Measurements from ENCODE around the gene NDUFAF7. TPM values are rescaled to one million over a fixed set of nuclear protein-coding genes. Genes with fewer than 3 reads are reported as not detected.
"Not testable (repeated sequence)": the region's sequence is repeated elsewhere in the genome, so short reads cannot be mapped to it uniquely, and the experiment has no call there.

NDUFAF7 gene
- polyA plus RNA-seq, 6 donors from 2014 or later: 5.9 to 14.9 (median 8.4) TPM

GRCh38 chr2:37201208-37201607 is 30.2 kb upstream of the NDUFAF7 start:
- H3K27me3 Mint-ChIP-seq: no peaks in the 10 kb centered on the region
- peaks cover 0 to 6% (median 4%) of the 10 kb centered on the region in 7 donors for H3K9me3 Mint-ChIP-seq
- DNase-seq: no peak
- no peak overlapping the region for H3K4me3 Mint-ChIP-seq
- ATAC-seq (ENCODE audit: low read depth in 2 of 2): no peak
- peaks cover 28 to 30% of the 10 kb centered on the region in 2 donors for H3K36me3 Mint-ChIP-seq
- peak overlapping the region in 1 of 6 donors; percentile 15 for H3K27ac Mint-ChIP-seq
- H3K4me1 Mint-ChIP-seq: peaks cover 10 to 38% (median 23%) of the 10 kb centered on the region in 3 donors

- peaks cover 7 to 34% (median 22%) of the 10 kb centered on the region in 3 donors for H3K4me1 Mint-ChIP-seq
- H3K27me3 Mint-ChIP-seq: no peaks in the 10 kb centered on the region
- H3K36me3 Mint-ChIP-seq: peaks cover 28 to 35% of the 10 kb centered on the region in 2 donors
- peak overlapping the region in 3 of 6 donors; percentile 9 to 57 (median 36) for H3K27ac Mint-ChIP-seq
- H3K4me3 Mint-ChIP-seq: no peak overlapping the region
- ATAC-seq (ENCODE audit: low read depth in 2 of 2) (no peak), DNase-seq (no peak)
- H3K9me3 Mint-ChIP-seq: peaks cover 0 to 6% (median 4%) of the 10 kb centered on the region in 7 donors
Observed at GRCh38 chr2:37201766-37202165, 29.7 kb upstream of the NDUFAF7 start.

- peaks cover 0 to 19% (median 14%) of the 10 kb centered on the region in 7 donors for H3K9me3 Mint-ChIP-seq
Observed at GRCh38 chr2:37203708-37204107, 27.8 kb upstream of the NDUFAF7 start.

GRCh38 chr2:37205071-37205661 is 26.3 kb upstream of the NDUFAF7 start:
- not testable (repeated sequence) for ATAC-seq (ENCODE audit: low read depth in 2 of 2); H3K27ac Mint-ChIP-seq; H3K4me3 Mint-ChIP-seq; H3K27me3 Mint-ChIP-seq; DNase-seq
- Mint-ChIP-seq H3K4me1 (peaks cover 9 to 18% (median 16%) of the 10 kb centered on the region in 3 donors), H3K36me3 (peaks cover 46 to 62% of the 10 kb centered on the region in 2 donors), H3K9me3 (peaks cover 0 to 24% (median 14%) of the 10 kb centered on the region in 7 donors)

More at GRCh38 chr2:37203708-37204107, 27.8 kb upstream of the NDUFAF7 start:
- DNase-seq (no peak), ATAC-seq (ENCODE audit: low read depth in 2 of 2) (no peak)
- H3K27ac Mint-ChIP-seq: no peak overlapping the region
- no peaks in the 10 kb centered on the region for H3K27me3 Mint-ChIP-seq
- H3K4me1 Mint-ChIP-seq: peaks cover 12 to 28% (median 22%) of the 10 kb centered on the region in 3 donors
- H3K4me3 Mint-ChIP-seq: no peak overlapping the region
- peaks cover 45 to 47% of the 10 kb centered on the region in 2 donors for H3K36me3 Mint-ChIP-seq

GRCh38 chr2:37205689-37206341 is 25.6 kb upstream of the NDUFAF7 start:
- Mint-ChIP-seq H3K36me3 (peaks cover 52 to 68% of the 10 kb centered on the region in 2 donors), H3K27ac (no peak overlapping the region), H3K4me1 (peaks cover 9 to 18% (median 11%) of the 10 kb centered on the region in 3 donors), H3K9me3 (peaks cover 0 to 24% (median 14%) of the 10 kb centered on the region in 7 donors), H3K27me3 (no peaks in the 10 kb centered on the region), H3K4me3 (no peak overlapping the region)
- no peak for ATAC-seq (ENCODE audit: low read depth in 2 of 2)
- DNase-seq: no peak

GRCh38 chr2:37206760-37207159 is 24.7 kb upstream of the NDUFAF7 start:
- peaks cover 0 to 24% (median 14%) of the 10 kb centered on the region in 7 donors for H3K9me3 Mint-ChIP-seq
- ATAC-seq (ENCODE audit: low read depth in 2 of 2); DNase-seq; H3K27me3 Mint-ChIP-seq: not testable (repeated sequence)
- peaks cover 57 to 71% of the 10 kb centered on the region in 2 donors for H3K36me3 Mint-ChIP-seq
- H3K4me3 Mint-ChIP-seq: peak overlapping the region in 1 of 8 donors; percentile 1
- H3K4me1 Mint-ChIP-seq: peaks cover 9 to 18% (median 10%) of the 10 kb centered on the region in 3 donors
- peak overlapping the region in 1 of 6 donors; percentile 53 for H3K27ac Mint-ChIP-seq

- Mint-ChIP-seq H3K9me3 (peaks cover 0 to 18% (median 10%) of the 10 kb centered on the region in 7 donors), H3K27ac (no peak overlapping the region), H3K36me3 (peaks cover 39 to 47% of the 10 kb centered on the region in 2 donors), H3K27me3 (no peaks in the 10 kb centered on the region), H3K4me1 (peaks cover 6 to 18% (median 9%) of the 10 kb centered on the region in 3 donors), H3K4me3 (no peak overlapping the region)
- ATAC-seq (ENCODE audit: low read depth in 2 of 2): no peak
- DNase-seq: no peak
Observed at GRCh38 chr2:37211212-37211611, 20.2 kb upstream of the NDUFAF7 start.

- Mint-ChIP-seq H3K4me3 (no peak overlapping the region), H3K4me1 (peaks cover 6 to 14% (median 9%) of the 10 kb centered on the region in 3 donors), H3K9me3 (peaks cover 0 to 18% (median 9%) of the 10 kb centered on the region in 7 donors), H3K36me3 (peaks cover 39 to 41% of the 10 kb centered on the region in 2 donors), H3K27me3 (no peaks in the 10 kb centered on the region), H3K27ac (no peak overlapping the region)
- DNase-seq: no peak
- ATAC-seq (ENCODE audit: low read depth in 2 of 2): no peak
Observed at GRCh38 chr2:37211939-37212338, 19.5 kb upstream of the NDUFAF7 start.

- ATAC-seq (ENCODE audit: low read depth in 2 of 2): no peak
- Mint-ChIP-seq H3K27me3 (no peaks in the 10 kb centered on the region), H3K4me1 (no peaks in the 10 kb centered on the region), H3K4me3 (no peak overlapping the region), H3K9me3 (no peaks in the 10 kb centered on the region), H3K36me3 (peaks cover 8 to 29% of the 10 kb centered on the region in 2 donors), H3K27ac (no peak overlapping the region)
- no peak for DNase-seq
Observed at GRCh38 chr2:37215250-37215649, 16.2 kb upstream of the NDUFAF7 start.

- no peak overlapping the region for H3K27ac Mint-ChIP-seq
- H3K9me3 Mint-ChIP-seq: no peaks in the 10 kb centered on the region
- DNase-seq (no peak), ATAC-seq (ENCODE audit: low read depth in 2 of 2) (no peak)
- H3K27me3 Mint-ChIP-seq: no peaks in the 10 kb centered on the region
- no peak overlapping the region for H3K4me3 Mint-ChIP-seq
- H3K4me1 Mint-ChIP-seq: peaks cover 3 to 6% (median 4%) of the 10 kb centered on the region in 3 donors
- H3K36me3 Mint-ChIP-seq: peaks cover 0 to 18% of the 10 kb centered on the region in 2 donors
Observed at GRCh38 chr2:37219046-37219445, 12.4 kb upstream of the NDUFAF7 start.

GRCh38 chr2:37223131-37223530 is 8.3 kb upstream of the NDUFAF7 start:
- H3K4me3 Mint-ChIP-seq: no peak overlapping the region
- peaks cover 6 to 8% of the 10 kb centered on the region in 2 donors for H3K36me3 Mint-ChIP-seq
- peaks cover 19 to 26% (median 20%) of the 10 kb centered on the region in 3 donors for H3K4me1 Mint-ChIP-seq
- no peaks in the 10 kb centered on the region for H3K9me3 Mint-ChIP-seq
- ATAC-seq (ENCODE audit: low read depth in 2 of 2) (no peak), DNase-seq (no peak)
- H3K27ac Mint-ChIP-seq: peak overlapping the region in 3 of 6 donors; percentile 8 to 62 (median 36)
- H3K27me3 Mint-ChIP-seq: no peaks in the 10 kb centered on the region

GRCh38 chr2:37224063-37224462 is 7.4 kb upstream of the NDUFAF7 start:
- peak overlapping the region in 1 of 6 donors; percentile 14 for H3K27ac Mint-ChIP-seq
- H3K36me3 Mint-ChIP-seq: peaks cover 6 to 8% of the 10 kb centered on the region in 2 donors
- no peaks in the 10 kb centered on the region for H3K9me3 Mint-ChIP-seq
- H3K4me3 Mint-ChIP-seq: no peak overlapping the region
- H3K27me3 Mint-ChIP-seq: no peaks in the 10 kb centered on the region
- peaks cover 20 to 31% (median 23%) of the 10 kb centered on the region in 3 donors for H3K4me1 Mint-ChIP-seq
- DNase-seq: no peak
- ATAC-seq (ENCODE audit: low read depth in 2 of 2): no peak

- H3K9me3 Mint-ChIP-seq; H3K36me3 Mint-ChIP-seq; DNase-seq; H3K27me3 Mint-ChIP-seq; H3K4me3 Mint-ChIP-seq; ATAC-seq (ENCODE audit: low read depth in 2 of 2): not testable (repeated sequence)
- Mint-ChIP-seq H3K4me1 (peaks cover 20 to 36% (median 27%) of the 10 kb centered on the region in 3 donors), H3K27ac (peak overlapping the region in 1 of 6 donors; percentile 44)
Observed at GRCh38 chr2:37225129-37225528, 6.3 kb upstream of the NDUFAF7 start.

All from naive B cell (primary cell).